Measurements from ENCODE around the gene CDH4.

The CDH4 gene

GRCh38 chr20:61556673-61557072, 304.6 kb downstream of the CDH4 start:
- Histone ChIP-seq H3K27me3 (ENCODE audit: low read length) (no peaks in the 10 kb centered on the region), H3K79me2 (ENCODE audit: insufficient read depth, low read length) (no peaks in the 10 kb centered on the region), H3K4me3 (ENCODE audit: insufficient read depth, low read length, poor library complexity, severe bottlenecking) (no peak overlapping the region), H3K4me2 (ENCODE audit: low read depth, low read length, poor library complexity, severe bottlenecking) (no peak overlapping the region), H2AFZ (ENCODE audit: low read depth, low read length, severe bottlenecking) (no peak overlapping the region), H4K20me1 (ENCODE audit: low read depth, low read length) (no peaks in the 10 kb centered on the region), H3K36me3 (ENCODE audit: low read length) (no peaks in the 10 kb centered on the region), H3F3A (ENCODE audit: insufficient read depth) (no peaks in the 10 kb centered on the region), H3K9me2 (replicated peaks; ENCODE audit: insufficient read depth, low read length) (no peaks in the 10 kb centered on the region), H3K9me3 (ENCODE audit: insufficient read depth, low read length) (no peaks in the 10 kb centered on the region), H3K9ac (ENCODE audit: low read length) (no peak overlapping the region), H3K27ac (ENCODE audit: low read depth, low read length) (no peak overlapping the region)
- TF ChIP-seq CTCF (IDR thresholded peaks at IDR 0.05; ENCODE audit: insufficient read depth, low read length, poor library complexity, severe bottlenecking) (no peak), EZH2phosphoT487 (conservative IDR thresholded peaks at IDR 0.05; ENCODE audit: low read length) (no peak)

GRCh38 chr20:61557621-61558020, 305.6 kb downstream of the CDH4 start:
- TF ChIP-seq CTCF (IDR thresholded peaks at IDR 0.05; ENCODE audit: insufficient read depth, low read length, poor library complexity, severe bottlenecking): no peak
- H3K27ac ChIP-seq (ENCODE audit: low read depth, low read length): no peak overlapping the region
- H3K9ac ChIP-seq (ENCODE audit: low read length): no peak overlapping the region

GRCh38 chr20:61558726-61559125, 306.7 kb downstream of the CDH4 start:
- no peak for TF ChIP-seq CTCF (IDR thresholded peaks at IDR 0.05; ENCODE audit: insufficient read depth, low read length, poor library complexity, severe bottlenecking)
- no peaks in the 10 kb centered on the region for H3K9me2 ChIP-seq (replicated peaks; ENCODE audit: insufficient read depth, low read length)
- H3F3A ChIP-seq (ENCODE audit: insufficient read depth): no peaks in the 10 kb centered on the region
- no peaks in the 10 kb centered on the region for H3K27me3 ChIP-seq (ENCODE audit: low read length)
- no peak overlapping the region for H3K4me2 ChIP-seq (ENCODE audit: low read depth, low read length, poor library complexity, severe bottlenecking)
- H3K4me3 ChIP-seq (ENCODE audit: insufficient read depth, low read length, poor library complexity, severe bottlenecking): no peak overlapping the region
- no peaks in the 10 kb centered on the region for H3K79me2 ChIP-seq (ENCODE audit: insufficient read depth, low read length)
- H2AFZ ChIP-seq (ENCODE audit: low read depth, low read length, severe bottlenecking): no peak overlapping the region
- no peaks in the 10 kb centered on the region for H3K36me3 ChIP-seq (ENCODE audit: low read length)
- no peak overlapping the region for H3K9ac ChIP-seq (ENCODE audit: low read length)
- no peak overlapping the region for H3K27ac ChIP-seq (ENCODE audit: low read depth, low read length)
- H4K20me1 ChIP-seq (ENCODE audit: low read depth, low read length): no peaks in the 10 kb centered on the region
- H3K9me3 ChIP-seq (ENCODE audit: insufficient read depth, low read length): no peaks in the 10 kb centered on the region

More at GRCh38 chr20:61557621-61558020, 305.6 kb downstream of the CDH4 start:
- H3K9me2 ChIP-seq (replicated peaks; ENCODE audit: insufficient read depth, low read length): no peaks in the 10 kb centered on the region
- no peaks in the 10 kb centered on the region for H3K79me2 ChIP-seq (ENCODE audit: insufficient read depth, low read length)
- H3K9me3 ChIP-seq (ENCODE audit: insufficient read depth, low read length): no peaks in the 10 kb centered on the region
- H3K36me3 ChIP-seq (ENCODE audit: low read length): no peaks in the 10 kb centered on the region
- H2AFZ ChIP-seq (ENCODE audit: low read depth, low read length, severe bottlenecking): no peak overlapping the region
- H3K4me2 ChIP-seq (ENCODE audit: low read depth, low read length, poor library complexity, severe bottlenecking): no peak overlapping the region
- H4K20me1 ChIP-seq (ENCODE audit: low read depth, low read length): no peaks in the 10 kb centered on the region
- no peaks in the 10 kb centered on the region for H3K27me3 ChIP-seq (ENCODE audit: low read length)
- no peak overlapping the region for H3K4me3 ChIP-seq (ENCODE audit: insufficient read depth, low read length, poor library complexity, severe bottlenecking)
- H3F3A ChIP-seq (ENCODE audit: insufficient read depth): no peaks in the 10 kb centered on the region
